ENCODE measurements around the gene RABAC1. TPM values are rescaled to one million over a fixed set of nuclear protein-coding genes. Genes with fewer than 3 reads are reported as not detected.

Gene RABAC1
- total RNA-seq, 1 experiment from 2014 or later = 94.0 TPM

DNA sequence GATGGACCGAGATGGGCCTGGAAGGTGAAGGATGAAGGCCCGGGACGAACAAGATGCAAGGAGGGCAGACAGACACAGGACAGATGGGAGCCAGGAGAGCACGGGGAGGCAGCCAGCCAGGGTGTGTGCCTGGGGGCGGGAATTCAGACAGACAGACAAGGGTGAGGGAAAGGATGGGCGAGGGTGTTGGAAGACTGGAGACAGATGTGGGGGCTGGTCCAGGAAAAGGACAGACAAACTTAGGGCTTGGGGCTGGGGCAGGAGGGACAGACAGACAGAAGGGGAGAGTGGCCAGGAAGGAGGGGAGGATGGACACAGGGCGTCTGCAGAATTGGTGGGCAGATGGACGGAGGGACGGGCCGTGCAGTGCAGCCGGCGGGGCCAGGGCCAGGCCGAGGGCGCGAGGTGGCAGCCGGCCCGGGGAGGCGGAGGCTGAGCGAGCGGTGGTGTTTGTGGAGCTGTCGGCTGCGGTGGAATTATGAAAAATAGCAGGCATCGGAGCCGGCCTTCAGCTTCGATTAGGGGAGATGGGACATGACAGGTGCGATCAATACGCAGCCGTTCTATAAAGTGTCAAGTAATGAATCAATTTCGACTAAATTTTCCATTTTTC lies 26.3 kb downstream of the RABAC1 start:
- H3K4me1 ChIP-seq (ENCODE audit: insufficient read depth, low read length) = peaks cover 5% of the 10 kb centered on the region; the same call in 1 of the 2 replicates
- no peaks in the 10 kb centered on the region for H3K36me3 Mint-ChIP-seq (ENCODE audit: insufficient read depth in 1 of 3, low read depth in 3 of 3)
- no peak overlapping the region for H3K27ac ChIP-seq (ENCODE audit: insufficient read length, low read depth, low read length)
- H3K23me2 ChIP-seq (ENCODE audit: insufficient read length, low read depth, low read length, poor library complexity, severe bottlenecking) = peaks cover 2% of the 10 kb centered on the region
- no peak overlapping the region for H3K4ac ChIP-seq (ENCODE audit: low read depth, low read length)
- peak overlapping the region; percentile 1 for H3K4me2 ChIP-seq (ENCODE audit: insufficient read depth, insufficient read length, low read length)
- H3T11ph ChIP-seq (ENCODE audit: low read length) = no peak overlapping the region
- no peak overlapping the region for H2BK120ac ChIP-seq (ENCODE audit: low read depth, low read length, poor library complexity, severe bottlenecking)
- H3K9me3 Mint-ChIP-seq = peaks cover 0 to 3% of the 10 kb centered on the region in 2 experiments; a peak in 3 of 5 replicates
- H2AK5ac ChIP-seq (ENCODE audit: insufficient read length, low read length) = no peak overlapping the region
- H4K91ac ChIP-seq (ENCODE audit: insufficient read length, low read depth, low read length) = no peak overlapping the region
- no peak overlapping the region for H3K9ac ChIP-seq (ENCODE audit: extremely low read depth, insufficient read length, low read length)
- peaks cover 27 to 58% of the 10 kb centered on the region in 2 experiments for H3K4me1 Mint-ChIP-seq
- no peaks in the 10 kb centered on the region for H3K79me1 ChIP-seq (ENCODE audit: insufficient read depth, low read depth, low read length, poor library complexity, severe bottlenecking)
- no peak overlapping the region for H3K56ac ChIP-seq (ENCODE audit: insufficient read length, low read depth, low read length)
- no peak overlapping the region for H2AFZ ChIP-seq (ENCODE audit: low read length)
- no peak overlapping the region for H4K8ac ChIP-seq (replicated peaks; ENCODE audit: insufficient read length, low read depth, low read length)
- H3K14ac ChIP-seq (ENCODE audit: insufficient read depth, low read length) = no peak overlapping the region
- H3K4me3 Mint-ChIP-seq = peak overlapping the region in 1 of 2 experiments; percentile 28; a peak in 2 of 5 replicates
- TF ChIP-seq, protein P1, sequence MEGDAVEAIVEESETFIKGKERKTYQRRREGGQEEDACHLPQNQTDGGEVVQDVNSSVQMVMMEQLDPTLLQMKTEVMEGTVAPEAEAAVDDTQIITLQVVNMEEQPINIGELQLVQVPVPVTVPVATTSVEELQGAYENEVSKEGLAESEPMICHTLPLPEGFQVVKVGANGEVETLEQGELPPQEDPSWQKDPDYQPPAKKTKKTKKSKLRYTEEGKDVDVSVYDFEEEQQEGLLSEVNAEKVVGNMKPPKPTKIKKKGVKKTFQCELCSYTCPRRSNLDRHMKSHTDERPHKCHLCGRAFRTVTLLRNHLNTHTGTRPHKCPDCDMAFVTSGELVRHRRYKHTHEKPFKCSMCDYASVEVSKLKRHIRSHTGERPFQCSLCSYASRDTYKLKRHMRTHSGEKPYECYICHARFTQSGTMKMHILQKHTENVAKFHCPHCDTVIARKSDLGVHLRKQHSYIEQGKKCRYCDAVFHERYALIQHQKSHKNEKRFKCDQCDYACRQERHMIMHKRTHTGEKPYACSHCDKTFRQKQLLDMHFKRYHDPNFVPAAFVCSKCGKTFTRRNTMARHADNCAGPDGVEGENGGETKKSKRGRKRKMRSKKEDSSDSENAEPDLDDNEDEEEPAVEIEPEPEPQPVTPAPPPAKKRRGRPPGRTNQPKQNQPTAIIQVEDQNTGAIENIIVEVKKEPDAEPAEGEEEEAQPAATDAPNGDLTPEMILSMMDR (conservative IDR thresholded peaks at IDR 0.05) = no peak
- H3K79me2 ChIP-seq (ENCODE audit: insufficient read depth, low read length) = no peaks in the 10 kb centered on the region
- no peak overlapping the region for H3K18ac ChIP-seq (ENCODE audit: insufficient read length, low read depth, low read length)
- H3K9me3 ChIP-seq (ENCODE audit: control insufficient read depth, low read depth, low read length) = no peaks in the 10 kb centered on the region
- H2BK5ac ChIP-seq (ENCODE audit: insufficient read length, low read length) = no peak overlapping the region
- no peak overlapping the region for H2BK15ac ChIP-seq (ENCODE audit: low read depth, low read length)
- DNase-seq = no peak
- no peak overlapping the region for H3K23ac ChIP-seq (ENCODE audit: insufficient read length, low read depth, low read length)
- no CpG with 5 or more reads among the region's 29 CpGs for WGBS (ENCODE audit: extremely low coverage, insufficient read length, low lambda C conversion rate)
- H4K20me1 ChIP-seq (ENCODE audit: control insufficient read depth, insufficient read depth, insufficient read length) = no peaks in the 10 kb centered on the region
- H3K27me3 Mint-ChIP-seq (ENCODE audit: low read depth) = no peaks in the 10 kb centered on the region; the same call in none of the 2 replicates
- peaks cover 85% of the 10 kb centered on the region for H3K27me3 ChIP-seq (ENCODE audit: insufficient read depth, low read length)
- H2BK20ac ChIP-seq (ENCODE audit: low read depth, low read length, poor library complexity, severe bottlenecking) = no peak overlapping the region
- H3K27ac Mint-ChIP-seq = no peak overlapping the region
- no peak overlapping the region for H2BK12ac ChIP-seq (ENCODE audit: insufficient read length, low read depth, low read length)
- no peak overlapping the region for H4K5ac ChIP-seq (ENCODE audit: insufficient read length, low read depth, low read length)
